GM12874 (cell line): ENCODE data around the gene UROC1.

Experiments
- CTCF ChIP-seq: IDR thresholded peaks from 2 replicates; pipeline ENCODE4 v1.5.1; 2011; ENCODE audit warnings: low read depth, mild to moderate bottlenecking, control low read depth, low read length, moderate library complexity; ENCODE audit not compliant: insufficient read depth

UROC1 gene

GRCh38 chr3:126481808-126482502 lies 35.6 kb downstream of the UROC1 start:
- TF ChIP-seq CTCF: no peak

DNA sequence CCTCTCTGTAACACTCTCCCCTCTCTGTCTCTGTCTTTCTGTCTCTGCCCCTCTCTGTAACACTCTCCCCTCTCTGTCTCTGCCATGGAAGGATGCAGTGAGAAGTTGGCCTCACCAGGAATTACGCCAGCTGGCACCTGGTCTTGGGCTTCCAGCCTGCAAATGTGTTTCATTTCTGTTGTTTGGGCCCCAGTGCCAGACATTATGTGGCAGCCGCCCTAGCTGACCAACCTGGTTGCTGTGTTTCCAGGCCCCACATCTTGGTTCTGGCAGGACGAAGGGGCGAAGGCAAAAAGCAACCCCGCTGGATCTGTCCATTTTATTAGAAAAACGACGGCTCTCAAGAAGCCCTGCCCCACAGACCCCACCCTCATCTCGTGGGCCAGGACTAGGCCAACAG lies 36.7 kb downstream of the UROC1 start:
- no peak for TF ChIP-seq CTCF

DNA sequence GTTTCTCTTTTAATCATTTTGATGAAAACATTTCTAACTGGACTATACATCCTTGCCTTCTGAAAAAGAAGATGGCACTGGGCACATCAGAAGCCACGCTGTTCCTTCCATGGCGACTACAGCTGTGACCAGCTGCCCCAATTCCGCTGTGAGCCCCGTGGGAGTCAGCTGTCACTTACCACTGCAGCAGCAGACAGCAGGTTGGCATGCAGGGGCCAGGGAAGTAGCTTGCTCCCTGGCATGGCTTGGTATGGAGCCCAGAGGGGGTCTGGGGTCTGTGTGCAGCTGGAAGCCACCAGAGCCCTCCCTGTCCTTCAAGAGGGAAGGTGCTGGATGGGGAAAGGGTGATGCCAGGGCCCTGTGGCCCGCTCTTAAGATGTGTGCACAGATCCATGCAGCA lies 37.4 kb downstream of the UROC1 start:
- no peak for TF ChIP-seq CTCF

GRCh38 chr3:126479642-126480041 lies 37.9 kb downstream of the UROC1 start:
- TF ChIP-seq CTCF: no peak

DNA sequence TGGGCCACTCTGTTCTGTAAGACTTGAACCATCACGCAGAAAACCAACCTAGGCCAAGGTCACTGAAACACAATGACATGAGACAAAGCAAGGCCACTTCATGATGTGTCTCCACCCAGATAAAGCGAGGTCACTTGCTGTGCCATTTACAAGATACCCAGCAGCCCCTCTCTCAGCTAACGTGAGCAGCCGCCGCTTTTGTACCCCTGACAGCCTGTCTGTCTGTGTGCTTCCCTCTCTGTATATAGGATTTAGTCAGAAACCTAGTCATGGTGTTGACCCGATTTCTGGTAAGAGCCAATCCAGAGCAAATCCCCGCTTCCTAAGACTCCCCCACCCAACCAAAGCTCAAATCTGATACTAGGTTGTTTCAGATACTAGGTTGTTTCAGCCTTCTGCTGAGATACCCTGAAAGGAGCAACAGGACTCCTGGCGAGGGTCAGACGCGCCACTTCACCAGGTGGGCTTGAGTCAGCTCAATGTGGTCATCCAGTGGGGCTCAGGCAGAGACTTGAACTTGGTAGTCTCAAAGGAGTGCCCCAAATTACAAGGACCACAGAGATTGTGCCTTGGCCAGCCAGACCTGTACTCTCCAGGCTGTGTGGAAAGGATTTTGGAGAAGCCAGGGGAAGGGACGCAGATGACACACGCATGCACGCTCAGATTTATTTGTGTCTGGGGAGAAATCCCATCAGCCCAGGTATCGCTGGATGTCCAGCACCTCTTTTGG lies 38.8 kb downstream of the UROC1 start:
- TF ChIP-seq CTCF: no peak

- TF ChIP-seq CTCF: no peak
Measured at GRCh38 chr3:126477061-126477380, 40.6 kb downstream of the UROC1 start.

- TF ChIP-seq CTCF: no peak
Measured at GRCh38 chr3:126476166-126477060, 41.2 kb downstream of the UROC1 start.
